Measurements from ENCODE around the gene MINDY3.
"Not testable (repeated sequence)": the region's sequence is repeated elsewhere in the genome, so short reads cannot be mapped to it uniquely, and the experiment has no call there.

Gene MINDY3

GRCh38 chr10:15764892-15765454, 95.3 kb downstream of the MINDY3 start:
- no peak for DNase-seq

DNA sequence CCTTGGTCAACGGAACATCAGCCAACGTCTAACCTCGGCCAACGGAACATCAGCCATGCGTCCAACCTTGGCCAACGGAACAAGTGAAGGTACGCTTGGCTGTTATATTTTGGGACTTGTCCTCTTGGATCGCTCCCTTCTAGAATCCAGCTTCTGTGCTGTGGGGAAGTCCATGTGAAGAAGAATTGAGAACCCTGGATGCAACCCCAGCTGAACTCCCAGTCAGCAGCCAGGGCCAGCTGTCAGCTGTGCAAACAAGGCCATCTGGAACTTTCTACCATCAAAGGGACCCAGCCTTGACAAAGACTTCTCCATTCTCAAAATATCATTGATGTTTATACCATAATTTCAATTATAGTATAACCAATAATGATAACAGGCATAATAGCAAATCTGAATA, 97.3 kb downstream of the MINDY3 start:
- no peak for DNase-seq

DNA sequence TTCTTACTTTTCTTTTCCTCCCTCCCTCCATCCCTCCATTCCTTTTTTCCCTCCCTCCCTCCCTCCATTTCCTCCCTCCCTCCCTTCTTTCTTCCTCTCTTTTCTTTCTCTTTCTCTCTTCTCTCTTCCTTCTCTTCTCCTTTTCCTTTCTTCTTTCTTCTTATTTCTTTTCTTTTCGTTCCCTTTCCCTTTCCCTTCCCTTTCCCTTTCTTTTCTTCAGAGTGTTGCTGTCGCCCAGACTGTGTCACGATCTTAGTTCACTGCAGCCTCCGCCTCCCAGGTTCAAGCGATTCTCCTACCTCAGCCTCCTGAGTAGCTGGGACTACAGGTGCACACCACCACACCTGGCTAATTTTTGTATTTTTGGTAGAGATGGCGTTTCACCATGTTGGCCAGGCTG, 98.1 kb downstream of the MINDY3 start:
- DNase-seq = not testable (repeated sequence)

- not testable (repeated sequence) for DNase-seq
These were observed 99.1 kb downstream of the MINDY3 start for GRCh38 chr10:15761224-15761623.

- no peak for DNase-seq
These were observed 99.6 kb downstream of the MINDY3 start for GRCh38 chr10:15760681-15761080.

- DNase-seq = no peak
These were observed 101.0 kb downstream of the MINDY3 start for GRCh38 chr10:15759265-15759664.

DNA sequence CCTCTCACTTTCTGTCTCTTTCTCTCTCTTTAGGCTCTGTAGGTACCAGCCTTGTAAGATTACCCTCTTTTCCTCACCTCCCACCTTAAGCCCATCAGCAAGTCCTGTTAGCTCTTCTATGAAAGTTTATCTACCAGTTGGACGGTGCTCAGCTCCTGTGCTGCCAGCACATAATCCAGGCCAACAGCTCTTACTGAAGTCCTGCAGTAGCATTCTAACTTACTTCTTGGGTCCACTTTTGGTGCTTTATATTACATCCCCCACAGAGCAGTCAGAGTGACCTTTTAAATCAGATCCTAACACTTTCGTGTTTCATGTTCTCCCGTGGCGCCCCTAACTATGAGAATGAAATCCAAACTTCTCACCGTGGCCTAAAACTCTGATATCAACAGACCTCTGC, 101.7 kb downstream of the MINDY3 start:
- no peak for DNase-seq

DNA sequence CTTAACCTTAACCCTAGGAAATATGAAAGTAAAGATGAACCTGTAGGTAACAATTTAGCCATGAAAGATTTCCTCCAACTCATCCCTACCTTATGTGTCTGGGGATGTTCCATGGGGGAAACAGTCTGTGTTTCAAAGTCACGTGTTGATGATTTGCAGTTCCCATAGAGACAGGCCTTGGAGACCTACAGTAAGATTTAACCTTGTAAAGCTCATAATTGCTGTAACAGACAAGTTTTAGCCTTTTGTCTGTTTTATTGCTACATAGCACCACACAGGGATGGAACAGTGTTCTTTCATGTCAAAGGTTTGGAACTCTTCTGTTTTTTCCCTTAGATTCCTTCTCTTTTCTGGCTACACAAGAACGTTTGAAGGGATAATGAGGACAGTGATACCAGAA, 105.4 kb downstream of the MINDY3 start:
- no peak for DNase-seq

DNA sequence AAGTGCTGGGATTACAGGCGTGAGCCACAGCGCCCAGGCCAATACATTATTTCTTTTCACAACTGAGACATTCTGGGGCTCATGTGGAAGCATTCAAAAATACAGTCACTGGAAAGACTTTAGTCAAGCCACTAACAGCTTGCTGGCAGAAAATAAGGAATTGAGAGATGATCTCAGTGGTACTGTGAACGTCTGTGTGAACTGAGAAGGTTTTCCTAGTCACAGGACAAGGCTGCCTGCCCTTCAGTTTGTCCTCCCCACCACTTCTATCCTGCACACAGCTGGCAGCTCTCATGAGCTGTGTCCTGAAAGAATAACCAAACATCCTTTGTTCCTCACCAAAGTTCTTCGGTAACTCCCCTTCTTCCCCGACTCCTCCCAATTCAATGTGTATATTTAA, 109.3 kb downstream of the MINDY3 start:
- no peak for DNase-seq

DNA sequence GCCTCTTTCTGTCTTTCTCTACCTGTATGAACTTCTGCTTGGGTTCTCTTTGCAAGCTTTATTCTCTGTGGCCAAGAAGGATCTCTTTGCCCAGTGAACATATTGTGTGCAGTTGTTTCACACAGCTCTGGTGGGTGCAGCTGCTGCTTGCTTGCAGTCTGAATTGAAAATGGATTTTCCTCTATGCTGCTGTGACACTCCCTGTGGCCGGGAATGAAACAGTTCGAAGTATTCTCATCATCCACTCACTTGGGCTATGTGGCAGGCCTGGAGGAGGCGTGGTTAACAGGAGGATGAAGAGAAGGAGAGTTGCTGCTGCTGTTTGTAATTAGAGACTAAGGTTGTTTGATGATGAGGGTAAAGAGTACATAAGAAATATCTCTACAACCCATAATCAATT, 112.2 kb downstream of the MINDY3 start:
- no peak for DNase-seq

- no peak for DNase-seq
These were observed 112.7 kb downstream of the MINDY3 start for GRCh38 chr10:15747632-15748031.

- DNase-seq = no peak
These were observed 114.6 kb downstream of the MINDY3 start for GRCh38 chr10:15745751-15746150.

- DNase-seq = peak in 1 of 2 donors; percentile 31
These were observed 116.0 kb downstream of the MINDY3 start for GRCh38 chr10:15744217-15744865.

- no peak for DNase-seq
These were observed 116.9 kb downstream of the MINDY3 start for GRCh38 chr10:15743443-15743842.

DNA sequence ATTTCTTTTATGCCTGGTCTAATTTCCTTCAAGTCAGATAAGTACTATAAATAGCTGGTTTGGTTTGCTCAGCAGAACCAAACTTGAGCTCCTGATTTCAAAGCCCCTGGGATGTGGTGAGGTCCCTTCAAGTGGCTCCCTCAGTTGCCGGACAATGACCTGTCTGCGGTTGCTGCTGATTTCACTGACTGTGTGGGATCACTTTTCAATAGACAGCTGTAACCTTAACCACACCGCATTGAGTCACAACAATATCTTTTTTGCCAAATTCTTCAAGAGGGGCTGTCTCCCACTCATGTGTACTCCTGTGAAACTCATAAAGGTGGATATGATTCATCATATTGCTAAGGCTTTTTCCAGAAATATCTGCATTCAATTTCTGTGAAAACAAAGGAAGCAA, 117.5 kb downstream of the MINDY3 start:
- no peak for DNase-seq

DNA sequence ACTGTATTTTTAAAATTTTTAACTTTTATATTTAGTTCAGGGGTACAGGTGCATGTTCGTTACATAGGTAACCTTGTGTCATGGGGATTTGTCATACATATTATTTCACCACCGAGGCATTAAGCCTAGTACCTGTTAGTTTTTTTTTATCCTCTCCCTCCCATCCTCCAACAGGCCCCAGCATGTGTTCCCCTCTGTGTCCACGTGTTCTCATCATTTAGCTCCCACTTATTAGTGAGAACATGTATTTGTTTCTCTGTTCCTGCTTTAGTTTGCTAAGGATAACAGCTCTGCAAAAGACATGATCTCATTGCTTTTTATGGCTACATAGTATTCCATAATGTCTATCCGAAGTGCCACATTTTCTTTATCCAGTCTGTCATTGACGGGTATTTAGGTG, 118.2 kb downstream of the MINDY3 start:
- DNase-seq = no peak

- DNase-seq = no peak
These were observed 118.7 kb downstream of the MINDY3 start for GRCh38 chr10:15741581-15741980.

DNA sequence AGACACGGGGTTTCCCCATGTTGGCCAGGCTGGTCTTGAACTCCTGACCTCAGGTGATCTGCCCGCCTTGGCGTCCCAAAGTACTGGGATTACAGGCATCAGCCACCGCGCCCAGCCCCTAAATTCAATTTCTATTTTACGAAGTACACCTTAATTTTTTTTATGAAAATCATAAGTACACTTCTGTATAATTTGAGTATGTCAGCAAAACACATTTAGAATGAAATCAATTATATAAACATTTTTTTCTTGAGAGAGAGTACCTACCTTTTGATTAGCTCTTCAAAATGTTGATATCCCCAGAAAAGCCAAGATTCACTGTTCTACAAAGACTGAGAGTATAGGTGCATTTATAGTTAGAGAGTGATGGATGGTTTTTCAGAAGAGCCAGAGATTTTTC, 120.0 kb downstream of the MINDY3 start:
- no peak for DNase-seq

- DNase-seq = no peak
These were observed 120.9 kb downstream of the MINDY3 start for GRCh38 chr10:15739254-15739970.

- no peak for DNase-seq
These were observed 121.9 kb downstream of the MINDY3 start for GRCh38 chr10:15738270-15738925.

GRCh38 chr10:15737656-15738055, 122.7 kb downstream of the MINDY3 start:
- no peak for DNase-seq

DNA sequence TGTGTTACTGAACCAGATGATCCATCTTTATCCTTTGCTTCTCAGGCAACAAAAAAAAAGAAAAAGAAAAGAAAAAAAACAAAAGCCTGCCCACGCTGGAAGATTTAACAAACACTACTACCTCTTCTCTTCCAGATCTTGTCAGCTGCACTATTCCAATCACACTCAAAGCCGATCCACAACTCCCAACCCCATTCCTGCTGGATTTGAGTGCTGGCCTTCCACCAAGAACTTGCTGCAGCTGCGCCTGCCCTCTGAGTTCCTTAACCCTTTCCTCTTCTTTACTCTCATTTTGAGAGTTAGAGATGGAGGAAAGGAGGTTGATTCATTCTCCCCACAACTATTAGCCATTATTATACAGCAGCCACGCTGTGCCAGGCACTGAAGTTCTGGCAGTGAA, 124.5 kb downstream of the MINDY3 start:
- no peak for DNase-seq

DNA sequence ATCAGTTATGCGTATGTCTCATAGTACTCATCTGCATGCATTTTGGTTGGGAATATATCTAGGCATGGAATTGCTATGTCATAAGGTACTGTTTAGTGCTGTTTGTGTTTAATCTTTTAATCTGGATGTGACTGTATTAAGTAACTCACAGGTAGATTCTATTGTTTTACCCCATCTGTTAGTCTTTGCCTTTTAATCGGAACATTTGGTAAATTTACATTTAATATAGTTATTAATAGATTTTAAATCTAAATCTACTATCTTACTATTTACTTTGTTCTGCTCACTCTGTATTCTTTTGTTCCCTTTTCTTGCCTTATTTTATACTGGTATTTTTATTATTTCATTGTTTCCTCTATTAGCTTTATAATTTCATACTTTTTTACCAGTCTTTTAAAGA, 130.0 kb downstream of the MINDY3 start:
- no peak for DNase-seq

DNA sequence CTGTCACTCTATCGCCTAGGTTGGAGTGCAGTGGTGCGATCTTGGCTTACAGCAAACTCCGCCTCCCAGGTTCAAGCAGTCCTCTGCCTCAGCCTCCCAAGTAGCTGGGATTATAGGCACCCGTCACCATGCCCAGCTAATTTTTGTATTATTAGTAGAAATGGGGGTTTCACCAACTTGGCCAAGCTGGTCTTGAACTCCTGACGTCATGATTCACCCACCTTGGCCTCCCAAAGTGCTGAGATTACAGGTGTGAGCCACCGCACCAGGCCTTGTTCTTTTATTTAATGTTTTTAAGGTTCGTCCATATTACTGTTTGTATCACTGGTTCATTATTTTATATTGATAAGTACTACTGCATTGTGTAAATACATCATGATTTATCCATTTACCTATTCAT, 130.4 kb downstream of the MINDY3 start:
- no peak for DNase-seq
